Ascending aorta (tissue), 2 donors: ENCODE data around the gene TMEM253. TPM values are rescaled to one million over a fixed set of nuclear protein-coding genes. Genes with fewer than 3 reads are reported as not detected.

Experiments
- DNase-seq, 2 donors: peaks; one replicate each; pipeline ENCODE4 v3.0.0-alpha.2; 2019; ENCODE audit warnings: low spot score in 2 of 2
- H3K27ac ChIP-seq, 2 donors: fragments of 200-600 bp; sonication (generic); one replicate each; pipeline ENCODE4 v1.5.1; 2016 to 2017; ENCODE audit warnings: mild to moderate bottlenecking in 1 of 2
- H3K27me3 ChIP-seq: fragments of 200-600 bp; sonication (generic); one replicate; pipeline ENCODE4 v1.5.1; 2017
- H3K36me3 ChIP-seq, 2 donors: fragments of 200-600 bp; sonication (generic); one replicate each; pipeline ENCODE4 v1.5.1; 2016
- H3K4me1 ChIP-seq, 2 donors: fragments of 200-600 bp; sonication (generic); one replicate each; pipeline ENCODE4 v1.5.1; 2016 to 2017; ENCODE audit warnings: mild to moderate bottlenecking in 1 of 2
- H3K4me3 ChIP-seq, 2 donors: fragments of 200-600 bp; sonication (generic); one replicate each; pipeline ENCODE4 v1.5.1; 2016 to 2017; ENCODE audit warnings: mild to moderate bottlenecking in 1 of 2
- H3K9me3 ChIP-seq, 2 donors: fragments of 200-600 bp; sonication (generic); one replicate each; pipeline ENCODE4 v1.5.1; 2016
- intact Hi-C: fragments of 100-400 bp; cut with DNase I; formaldehyde crosslinking; loops from one replicate; pipeline ENCODE4 v1.15.1; 2023
- total RNA-seq: library from RNA; depleted of rRNA; stranded (reverse); fragments of >200 nt; gene quantifications from one replicate; pipeline ENCODE4 v1.1.0, GENCODE V29; 2016
- TF ChIP-seq, protein P1 (sequence below), 3 experiments: fragments of 200-600 bp in 2 of 3; fragments of 450-650 bp in 1 of 3; sonication (generic) in 2 of 3; IDR thresholded peaks; one replicate each; pipeline ENCODE4 v1.5.1; 2016 to 2019; ENCODE audit warnings: antibody characterized with exemption in 3 of 3, mild to moderate bottlenecking in 1 of 3, moderate library complexity in 1 of 3

Gene TMEM253
- total RNA-seq, 1 donor from 2014 or later: not detected

DNA sequence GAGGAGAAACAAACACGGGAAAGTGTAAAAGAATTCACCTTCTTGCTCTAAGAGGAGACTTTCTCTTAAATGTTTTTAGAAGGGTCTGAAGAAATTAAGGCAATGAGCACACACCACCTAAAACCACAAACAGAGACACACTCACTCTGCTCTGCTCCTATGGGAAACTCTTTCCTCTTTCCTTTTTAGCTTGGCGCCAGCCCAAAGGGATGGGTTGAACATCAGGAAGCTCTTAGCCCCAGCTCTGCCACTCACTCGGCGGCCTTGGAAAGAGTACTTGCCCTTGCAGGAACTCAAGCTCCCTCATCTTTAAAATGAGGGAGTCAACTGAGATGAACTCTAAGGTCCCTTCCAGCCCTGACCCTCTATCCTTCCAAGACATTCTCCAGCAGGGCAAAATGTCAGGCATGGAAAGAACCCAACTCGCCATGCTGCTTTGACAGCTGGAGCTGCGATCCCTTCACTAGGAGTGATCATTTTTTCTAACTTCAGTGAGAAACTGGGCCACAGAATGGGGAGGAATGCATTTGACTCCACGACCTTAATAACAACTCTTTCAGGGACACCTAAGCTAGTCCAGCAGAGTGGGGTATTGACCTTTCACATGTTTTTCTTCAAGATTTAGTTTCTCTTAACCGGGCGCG lies 44.2 kb upstream of the TMEM253 start:
- H3K9me3 ChIP-seq: no peaks in the 10 kb centered on the region
- H3K4me3 ChIP-seq: no peak overlapping the region
- no peak for DNase-seq
- intact Hi-C loops: no loop called here
- H3K27me3 ChIP-seq: no peaks in the 10 kb centered on the region
- no peak overlapping the region for H3K27ac ChIP-seq
- no peaks in the 10 kb centered on the region for H3K4me1 ChIP-seq
- TF ChIP-seq, protein P1, sequence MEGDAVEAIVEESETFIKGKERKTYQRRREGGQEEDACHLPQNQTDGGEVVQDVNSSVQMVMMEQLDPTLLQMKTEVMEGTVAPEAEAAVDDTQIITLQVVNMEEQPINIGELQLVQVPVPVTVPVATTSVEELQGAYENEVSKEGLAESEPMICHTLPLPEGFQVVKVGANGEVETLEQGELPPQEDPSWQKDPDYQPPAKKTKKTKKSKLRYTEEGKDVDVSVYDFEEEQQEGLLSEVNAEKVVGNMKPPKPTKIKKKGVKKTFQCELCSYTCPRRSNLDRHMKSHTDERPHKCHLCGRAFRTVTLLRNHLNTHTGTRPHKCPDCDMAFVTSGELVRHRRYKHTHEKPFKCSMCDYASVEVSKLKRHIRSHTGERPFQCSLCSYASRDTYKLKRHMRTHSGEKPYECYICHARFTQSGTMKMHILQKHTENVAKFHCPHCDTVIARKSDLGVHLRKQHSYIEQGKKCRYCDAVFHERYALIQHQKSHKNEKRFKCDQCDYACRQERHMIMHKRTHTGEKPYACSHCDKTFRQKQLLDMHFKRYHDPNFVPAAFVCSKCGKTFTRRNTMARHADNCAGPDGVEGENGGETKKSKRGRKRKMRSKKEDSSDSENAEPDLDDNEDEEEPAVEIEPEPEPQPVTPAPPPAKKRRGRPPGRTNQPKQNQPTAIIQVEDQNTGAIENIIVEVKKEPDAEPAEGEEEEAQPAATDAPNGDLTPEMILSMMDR (IDR thresholded peaks at IDR 0.05): no peak
- H3K36me3 ChIP-seq: no peaks in the 10 kb centered on the region

DNA sequence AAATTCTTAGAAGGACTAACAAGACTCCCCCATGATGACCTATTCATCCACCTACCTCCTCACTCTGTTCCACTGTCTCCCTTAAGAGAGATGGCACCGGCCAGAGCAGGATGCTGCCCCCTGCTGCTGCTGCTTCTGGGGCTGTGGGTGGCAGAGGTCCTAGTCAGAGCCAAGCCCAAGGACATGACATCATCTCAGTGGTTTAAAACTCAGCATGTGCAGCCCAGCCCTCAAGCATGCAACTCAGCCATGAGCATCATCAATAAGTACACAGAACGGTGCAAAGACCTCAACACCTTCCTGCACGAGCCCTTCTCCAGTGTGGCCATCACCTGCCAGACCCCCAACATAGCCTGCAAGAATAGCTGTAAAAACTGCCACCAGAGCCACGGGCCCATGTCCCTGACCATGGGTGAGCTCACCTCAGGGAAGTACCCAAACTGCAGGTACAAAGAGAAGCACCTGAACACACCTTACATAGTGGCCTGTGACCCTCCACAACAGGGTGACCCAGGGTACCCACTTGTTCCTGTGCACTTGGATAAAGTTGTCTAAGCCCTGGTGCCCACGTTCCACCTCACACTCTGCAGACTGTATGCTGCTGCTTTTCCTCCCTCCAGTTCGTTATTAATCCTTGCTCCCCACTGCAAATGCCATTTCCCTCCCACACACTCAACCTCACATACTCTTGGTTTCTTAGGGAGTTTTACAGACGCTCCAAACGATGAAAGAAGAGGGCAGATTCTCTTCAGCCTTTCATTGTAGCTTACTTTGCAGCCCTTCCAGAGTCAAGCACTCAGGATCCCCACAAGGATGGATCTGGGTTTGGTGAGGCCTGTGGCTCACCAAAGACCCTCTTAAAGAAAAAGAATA lies 42.8 kb upstream of the TMEM253 start, which contains the start of gene RNASE8:
TSS of gene RNASE8 (plus strand) at position 20 of the 873 bp plus-strand sequence. CDS start at position 91, 71 bp downstream.
- H3K4me1 ChIP-seq: no peaks in the 10 kb centered on the region
- TF ChIP-seq, protein P1 (IDR thresholded peaks at IDR 0.05): no peak
- intact Hi-C loops: no loop called here
- H3K4me3 ChIP-seq: no peak within 1 kb of the TSS
- no peaks in the 10 kb centered on the region for H3K36me3 ChIP-seq
- H3K27me3 ChIP-seq: no peaks in the 10 kb centered on the region
- no peaks in the 10 kb centered on the region for H3K9me3 ChIP-seq
- no peak for DNase-seq
- no peak within 1 kb of the TSS for H3K27ac ChIP-seq

GRCh38 chr14:21058903-21059302 lies 42.0 kb upstream of the TMEM253 start:
- no peaks in the 10 kb centered on the region for H3K4me1 ChIP-seq
- TF ChIP-seq, protein P1 (IDR thresholded peaks at IDR 0.05): no peak
- H3K9me3 ChIP-seq: no peaks in the 10 kb centered on the region
- H3K36me3 ChIP-seq: no peaks in the 10 kb centered on the region
- no peaks in the 10 kb centered on the region for H3K27me3 ChIP-seq
- H3K27ac ChIP-seq: no peak overlapping the region
- no peak overlapping the region for H3K4me3 ChIP-seq
- DNase-seq: no peak
- intact Hi-C loops: no loop called here

- Histone ChIP-seq H3K9me3 (no peaks in the 10 kb centered on the region), H3K4me3 (no peak overlapping the region), H3K36me3 (no peaks in the 10 kb centered on the region), H3K27me3 (no peaks in the 10 kb centered on the region), H3K4me1 (no peaks in the 10 kb centered on the region), H3K27ac (no peak overlapping the region)
- DNase-seq: no peak
- intact Hi-C loops: no loop called here
- TF ChIP-seq, protein P1 (IDR thresholded peaks at IDR 0.05): no peak
Observed at GRCh38 chr14:21059842-21060613, 40.8 kb upstream of the TMEM253 start.

GRCh38 chr14:21060614-21061346 lies 40.1 kb upstream of the TMEM253 start:
- H3K4me3 ChIP-seq: no peak overlapping the region

More at GRCh38 chr14:21060614-21061346, 40.1 kb upstream of the TMEM253 start:
- Histone ChIP-seq H3K4me1 (no peaks in the 10 kb centered on the region), H3K27me3 (no peaks in the 10 kb centered on the region), H3K9me3 (no peaks in the 10 kb centered on the region), H3K27ac (no peak overlapping the region), H3K36me3 (no peaks in the 10 kb centered on the region)
- TF ChIP-seq, protein P1 (IDR thresholded peaks at IDR 0.05): no peak
- intact Hi-C loops: no loop called here
- DNase-seq: no peak
